22Rv1 (cell line): ENCODE measurements around the gene NUFIP1.

Experiments used
- ZFX ChIP-seq: fragments of 450-650 bp; IDR thresholded peaks from 2 replicates; pipeline ENCODE4 v1.6.1; 2017; ENCODE audit warnings: antibody characterized with exemption, borderline replicate concordance
- TF ChIP-seq, protein P1 (sequence below): fragments of 450-650 bp; IDR thresholded peaks from 2 replicates; pipeline ENCODE4 v1.5.1; 2017; ENCODE audit warnings: mild to moderate bottlenecking

DNA sequence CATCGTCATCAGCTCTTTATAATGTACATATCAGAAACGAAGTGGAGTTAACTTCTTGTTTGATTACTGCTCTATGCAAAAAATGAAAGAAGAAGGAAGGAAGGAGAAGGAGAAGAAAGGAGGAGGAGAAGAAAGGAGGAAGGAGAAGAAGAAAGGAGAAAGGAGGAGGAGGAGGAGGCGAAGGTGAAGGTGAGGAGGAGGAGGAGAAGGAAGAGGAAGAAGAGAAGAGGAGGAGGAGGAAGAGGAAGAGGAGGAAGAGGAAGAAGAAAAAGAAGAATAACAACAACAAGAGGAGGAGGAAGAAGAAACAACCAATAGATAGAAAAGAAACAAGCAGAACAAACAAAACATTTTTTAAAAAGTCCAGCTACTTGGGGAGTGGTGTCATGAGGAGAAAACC lies 13.1 kb downstream of the NUFIP1 start:
- TF ChIP-seq, protein P1, sequence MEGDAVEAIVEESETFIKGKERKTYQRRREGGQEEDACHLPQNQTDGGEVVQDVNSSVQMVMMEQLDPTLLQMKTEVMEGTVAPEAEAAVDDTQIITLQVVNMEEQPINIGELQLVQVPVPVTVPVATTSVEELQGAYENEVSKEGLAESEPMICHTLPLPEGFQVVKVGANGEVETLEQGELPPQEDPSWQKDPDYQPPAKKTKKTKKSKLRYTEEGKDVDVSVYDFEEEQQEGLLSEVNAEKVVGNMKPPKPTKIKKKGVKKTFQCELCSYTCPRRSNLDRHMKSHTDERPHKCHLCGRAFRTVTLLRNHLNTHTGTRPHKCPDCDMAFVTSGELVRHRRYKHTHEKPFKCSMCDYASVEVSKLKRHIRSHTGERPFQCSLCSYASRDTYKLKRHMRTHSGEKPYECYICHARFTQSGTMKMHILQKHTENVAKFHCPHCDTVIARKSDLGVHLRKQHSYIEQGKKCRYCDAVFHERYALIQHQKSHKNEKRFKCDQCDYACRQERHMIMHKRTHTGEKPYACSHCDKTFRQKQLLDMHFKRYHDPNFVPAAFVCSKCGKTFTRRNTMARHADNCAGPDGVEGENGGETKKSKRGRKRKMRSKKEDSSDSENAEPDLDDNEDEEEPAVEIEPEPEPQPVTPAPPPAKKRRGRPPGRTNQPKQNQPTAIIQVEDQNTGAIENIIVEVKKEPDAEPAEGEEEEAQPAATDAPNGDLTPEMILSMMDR: no peak
- TF ChIP-seq ZFX: no peak
